Esophagus muscularis mucosa (tissue), 3 donors: ENCODE results near the gene CYS1.

ENCODE experiments used
- CTCF ChIP-seq, 3 experiments: fragments of 200-600 bp in 2 of 3; fragments of 450-650 bp in 1 of 3; sonication (generic) in 2 of 3; IDR thresholded peaks; one replicate each; pipeline ENCODE4 v1.5.1; 2017 to 2019; ENCODE audit warnings: antibody characterized with exemption in 3 of 3, mild to moderate bottlenecking in 2 of 3, moderate library complexity in 1 of 3
- POLR2A ChIP-seq: fragments of 450-650 bp; IDR thresholded peaks from one replicate; pipeline ENCODE4 v1.6.1; 2017; ENCODE audit warnings: antibody characterized with exemption, moderate library complexity, mild to moderate bottlenecking, low read depth
- POLR2AphosphoS5 ChIP-seq, 2 donors: sonication (generic); formaldehyde crosslinking; IDR thresholded peaks; one replicate each; pipeline ENCODE4 v1.6.1; 2017; ENCODE audit warnings: antibody characterized with exemption in 2 of 2

GRCh38 chr2:10036095-10036884, 43.9 kb downstream of the CYS1 start:
- TF ChIP-seq CTCF (IDR thresholded peaks at IDR 0.05) (peak; percentile 52 to 69 (median 64)), POLR2A (no peak), POLR2AphosphoS5 (IDR thresholded peaks at IDR 0.05) (peak; percentile 24 to 54)
